Thyroid gland (tissue), 4 donors: ENCODE data around the gene PRPF18. TPM values are rescaled to one million over a fixed set of nuclear protein-coding genes. Genes with fewer than 3 reads are reported as not detected.

Experiments used
- DNase-seq, 2 donors: peaks; one replicate each; pipeline ENCODE4 v3.0.0-alpha.2; 2019
- H3K27ac ChIP-seq, 3 donors: fragments of 200-600 bp; sonication (generic); 1 replicate in 2 of 3; 2 replicates in 1 of 3; pipeline ENCODE4 v1.5.1; 2016 to 2019; ENCODE audit warnings: mild to moderate bottlenecking in 1 of 3, moderate library complexity in 1 of 3
- H3K27me3 ChIP-seq: fragments of 200-600 bp; sonication (generic); one replicate; pipeline ENCODE4 v1.5.1; 2019
- H3K36me3 ChIP-seq, 2 donors: fragments of 200-600 bp; sonication (generic); one replicate each; pipeline ENCODE4 v1.5.1; 2016 to 2019
- H3K4me1 ChIP-seq, 2 donors: fragments of 200-600 bp; sonication (generic); one replicate each; pipeline ENCODE4 v1.5.1; 2017 to 2019
- H3K4me3 ChIP-seq, 3 donors: fragments of 200-600 bp; sonication (generic); replicated peaks in 1 of 3; 1 replicate in 2 of 3; 2 replicates in 1 of 3; pipeline ENCODE4 v1.5.1; 2016; ENCODE audit warnings: mild to moderate bottlenecking in 1 of 3
- H3K9me3 ChIP-seq: fragments of 200-600 bp; sonication (generic); one replicate; pipeline ENCODE4 v1.5.1; 2017
- CTCF ChIP-seq, 6 experiments: fragments of 200-600 bp in 3 of 6; fragments of 450-650 bp in 3 of 6; sonication (generic) in 3 of 6; IDR thresholded peaks; one replicate each; pipeline ENCODE4 v1.5.1; 2016 to 2019; ENCODE audit warnings: antibody characterized with exemption in 6 of 6, mild to moderate bottlenecking in 2 of 6, inconsistent platforms in 1 of 6, moderate library complexity in 1 of 6
- POLR2A ChIP-seq, 2 donors: fragments of 450-650 bp; IDR thresholded peaks; one replicate each; pipeline ENCODE4 v1.6.1; 2017; ENCODE audit warnings: antibody characterized with exemption in 2 of 2, mild to moderate bottlenecking in 2 of 2, moderate library complexity in 1 of 2
- WGBS, 2 donors: methylation state at CpG; one replicate each; pipeline ENCODE4 v1.1.5; 2017; 5-methylcytosine and 5-hydroxymethylcytosine counted together
- intact Hi-C: fragments of 100-400 bp; cut with DNase I; formaldehyde crosslinking; loops from one replicate; pipeline ENCODE4 v1.15.1; 2023
- total RNA-seq, 4 donors: library from RNA; depleted of rRNA; stranded (reverse); fragments of >200 nt; gene quantifications; one replicate each; pipeline ENCODE4 v1.2.3, GENCODE V29; 2016

Gene PRPF18
- total RNA-seq, 4 donors from 2014 or later: 38.1 to 58.8 (median 48.5) TPM

GRCh38 chr10:13658264-13658663 lies 71.5 kb downstream of the PRPF18 start:
- TF ChIP-seq POLR2A (IDR thresholded peaks at IDR 0.05): no peak
- TF ChIP-seq CTCF (IDR thresholded peaks at IDR 0.05): no peak
- DNase-seq: no peak
- Histone ChIP-seq H3K4me3 (no peak overlapping the region), H3K9me3 (no peaks in the 10 kb centered on the region), H3K36me3 (peaks cover 9 to 19% of the 10 kb centered on the region in 2 donors), H3K27ac (no peak overlapping the region), H3K4me1 (no peaks in the 10 kb centered on the region), H3K27me3 (no peaks in the 10 kb centered on the region)
- intact Hi-C loops: loop anchor here (10.0 kb wide), 1 partner anchor 437 kb away; no protein-coding TSS in a partner anchor
- 87% methylated on average over 10 of the region's 10 CpGs for WGBS, 2 donors

GRCh38 chr10:13658871-13659685 lies 72.3 kb downstream of the PRPF18 start:
- DNase-seq: peak in 1 of 2 donors; percentile 28
- 82 to 84% methylated on average over 17 to 18 of the region's 21 CpGs for WGBS, 2 donors
- intact Hi-C loops: loop anchor here (10.0 kb wide), 1 partner anchor 436 kb away; no protein-coding TSS in a partner anchor
- TF ChIP-seq CTCF (IDR thresholded peaks at IDR 0.05) (no peak), POLR2A (IDR thresholded peaks at IDR 0.05) (no peak)
- Histone ChIP-seq H3K4me1 (no peaks in the 10 kb centered on the region), H3K27me3 (no peaks in the 10 kb centered on the region), H3K27ac (peak overlapping the region in 1 of 3 donors; percentile 7), H3K9me3 (no peaks in the 10 kb centered on the region), H3K36me3 (peaks cover 9 to 12% of the 10 kb centered on the region in 2 donors), H3K4me3 (no peak overlapping the region)

GRCh38 chr10:13659887-13660550 lies 73.3 kb downstream of the PRPF18 start:
- 28 to 32% methylated on average over 19 of the region's 19 CpGs for WGBS, 2 donors
- no peak overlapping the region for H3K4me3 ChIP-seq
- no peaks in the 10 kb centered on the region for H3K9me3 ChIP-seq

GRCh38 chr10:13660551-13660920 lies 73.8 kb downstream of the PRPF18 start:
- H3K36me3 ChIP-seq: peaks cover 10 to 12% of the 10 kb centered on the region in 2 donors
- H3K27ac ChIP-seq: no peak overlapping the region

More at GRCh38 chr10:13659887-13660550, 73.3 kb downstream of the PRPF18 start:
- Histone ChIP-seq H3K36me3 (peaks cover 7 to 9% of the 10 kb centered on the region in 2 donors), H3K27ac (peak overlapping the region in 1 of 3 donors; percentile 7), H3K4me1 (no peaks in the 10 kb centered on the region), H3K27me3 (no peaks in the 10 kb centered on the region)
- DNase-seq: peak; percentile 50 to 72
- intact Hi-C loops: loop anchor here (2.0 to 10.0 kb wide), 2 partner anchors 117 to 435 kb away; no protein-coding TSS in a partner anchor
- TF ChIP-seq POLR2A (IDR thresholded peaks at IDR 0.05) (no peak), CTCF (IDR thresholded peaks at IDR 0.05) (peak; percentile 72 to 92 (median 87))

More at GRCh38 chr10:13660551-13660920, 73.8 kb downstream of the PRPF18 start:
- no peaks in the 10 kb centered on the region for H3K27me3 ChIP-seq
- H3K9me3 ChIP-seq: no peaks in the 10 kb centered on the region
- intact Hi-C loops: loop anchor here (2.0 kb wide), 1 partner anchor 116 kb away; no protein-coding TSS in a partner anchor
- H3K4me3 ChIP-seq: no peak overlapping the region
- no peaks in the 10 kb centered on the region for H3K4me1 ChIP-seq
- no peak for DNase-seq
- TF ChIP-seq CTCF (IDR thresholded peaks at IDR 0.05): no peak
- no peak for TF ChIP-seq POLR2A (IDR thresholded peaks at IDR 0.05)
- 70 to 76% methylated on average over 7 of the region's 7 CpGs for WGBS, 2 donors
